NCI-H187 treated with DMSO at 0.1 percent for 48 hours (cell line): ENCODE measurements around the gene RAB5B.
"Not testable (repeated sequence)": the region's sequence is repeated elsewhere in the genome, so short reads cannot be mapped to it uniquely, and the experiment has no call there.

ENCODE experiments used
- DNase-seq: peaks from one replicate; lab custom pipeline; 2025; lab: John Stamatoyannopoulos, UW

RAB5B gene

DNA sequence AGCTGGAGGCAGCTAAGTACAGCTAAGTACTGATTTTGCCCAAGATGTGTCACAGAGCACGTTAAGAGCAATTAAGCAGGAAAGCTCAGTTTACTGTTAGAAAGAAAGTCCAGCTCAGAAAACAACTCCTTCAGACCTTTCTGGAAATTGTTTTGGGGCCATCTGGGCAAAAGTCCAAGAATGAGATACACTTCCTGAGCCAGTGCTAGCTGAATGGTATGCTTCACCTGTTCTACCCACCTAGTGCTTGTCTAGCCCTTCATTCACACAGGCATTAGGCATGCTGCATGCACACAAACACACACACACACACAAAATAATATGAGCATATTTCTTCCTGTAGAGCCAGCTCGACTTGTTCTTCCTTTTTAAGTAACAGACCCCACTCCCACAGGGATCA is 40.3 kb downstream of the RAB5B start:
- DNase-seq: no peak

DNA sequence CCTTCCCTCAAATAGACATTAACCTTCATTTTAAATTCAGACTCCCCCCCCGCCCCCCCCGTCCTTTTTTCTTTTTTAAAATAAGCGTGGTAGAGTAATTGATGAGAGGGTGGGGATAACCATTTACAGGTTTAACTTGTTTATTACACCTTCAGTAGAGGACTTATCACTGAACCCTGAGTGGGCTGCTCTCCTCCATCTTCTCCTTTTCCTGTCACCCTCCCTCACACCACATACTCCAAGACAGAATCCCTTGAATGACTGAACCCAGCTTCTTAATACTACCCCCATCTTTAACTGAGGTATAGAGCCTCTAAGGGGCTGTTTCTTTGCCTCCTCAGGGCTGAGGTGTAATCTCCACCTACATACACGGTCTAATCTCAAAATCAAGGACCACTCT is 43.3 kb downstream of the RAB5B start:
- no peak for DNase-seq

DNA sequence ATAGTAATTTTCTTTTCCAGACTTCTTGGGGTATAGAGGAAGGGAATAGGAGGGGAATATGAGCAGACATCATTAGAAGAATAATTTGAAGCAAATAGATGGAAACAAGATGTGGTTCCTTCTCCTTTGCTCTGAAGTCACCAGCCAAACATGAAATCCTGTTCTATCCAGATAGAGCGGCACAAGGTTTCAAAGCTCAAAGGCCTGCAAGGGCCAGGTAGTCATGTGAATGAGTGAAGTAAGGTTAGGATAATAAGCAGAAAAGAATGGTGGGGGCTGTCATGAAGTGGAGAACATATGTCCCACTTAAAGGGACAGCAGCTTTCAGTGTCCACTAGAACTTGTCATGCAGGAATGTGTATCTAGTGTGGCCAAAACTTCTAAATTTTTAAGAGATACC is 44.5 kb downstream of the RAB5B start:
- no peak for DNase-seq

DNA sequence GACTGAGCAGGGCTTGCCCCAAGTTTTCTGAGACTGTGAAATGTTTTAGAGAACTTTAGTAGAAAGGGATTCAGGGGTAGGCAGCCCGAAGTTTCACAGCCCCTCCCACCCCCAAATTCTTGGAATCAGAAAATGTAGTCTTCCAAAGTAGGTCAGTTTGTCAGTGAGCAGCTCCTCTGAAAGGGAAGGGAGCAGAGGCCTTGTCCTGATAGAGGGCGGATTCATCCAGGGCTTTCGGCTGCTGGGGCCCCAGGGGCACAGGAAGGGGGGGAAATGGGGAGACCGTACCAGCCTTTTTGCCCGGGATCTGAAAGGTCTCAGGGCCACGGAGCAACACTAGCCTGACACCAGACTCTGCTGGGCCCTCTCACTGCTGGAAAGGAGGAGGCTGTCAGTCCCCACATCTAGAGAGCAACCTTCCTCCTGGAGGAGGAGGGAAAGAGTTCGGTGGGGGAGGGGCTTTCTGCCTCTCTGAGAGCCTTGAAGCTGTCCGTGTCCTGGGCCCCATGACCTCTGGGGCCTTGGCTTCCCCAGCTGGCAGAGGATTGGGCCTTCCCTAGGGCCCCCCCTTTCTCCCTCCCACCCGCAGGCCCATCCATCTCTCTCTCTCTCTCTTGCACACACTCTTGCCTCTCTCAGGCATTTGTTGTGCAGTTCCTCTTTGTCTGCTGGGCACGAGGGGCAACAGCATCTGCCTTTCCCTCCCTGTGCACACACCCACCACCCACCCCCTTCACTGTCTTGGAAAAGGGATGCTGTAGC is 46.7 kb downstream of the RAB5B start, which contains the start of gene IKZF4:
Gene IKZF4 (plus strand): TSS at position 621 of the 762 bp plus-strand sequence. CDS start 451 bp downstream, outside the sequence.
- no peak for DNase-seq

- DNase-seq: no peak
These were observed 48.1 kb downstream of the RAB5B start for GRCh38 chr12:56021889-56022497.

DNA sequence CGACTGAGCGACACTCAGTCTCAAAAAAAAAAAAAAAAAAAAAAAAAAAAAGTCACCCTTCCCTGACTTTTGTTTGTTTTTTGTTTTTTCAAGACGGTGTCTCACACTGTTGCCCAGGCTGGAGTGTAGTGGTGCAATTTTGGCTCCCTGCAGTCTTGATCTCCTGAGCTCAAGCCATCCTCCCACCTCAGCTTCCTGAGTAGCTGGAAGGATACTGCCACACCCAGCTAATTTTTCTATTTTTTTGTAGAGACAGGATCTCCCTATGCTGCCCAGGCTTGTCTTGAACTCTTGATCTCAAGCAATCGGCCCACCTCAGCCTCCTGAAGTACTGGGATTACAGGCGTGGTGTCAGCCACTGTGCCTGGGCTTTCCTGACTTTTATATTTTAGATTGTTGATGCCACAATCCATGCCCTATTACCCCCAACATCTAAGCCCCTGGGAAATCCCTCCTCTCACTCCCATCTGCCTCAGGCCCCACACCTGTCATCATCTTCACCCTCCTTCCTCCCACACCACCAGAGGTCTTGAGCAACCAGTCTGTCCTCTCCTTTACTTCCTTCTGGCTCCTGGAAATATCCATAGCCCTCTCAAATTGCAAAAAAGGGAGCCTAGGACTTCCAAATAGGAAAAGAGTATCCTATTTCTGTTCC is 54.8 kb downstream of the RAB5B start:
- no peak for DNase-seq

- no peak for DNase-seq
These were observed 55.3 kb downstream of the RAB5B start for GRCh38 chr12:56029166-56029519.

DNA sequence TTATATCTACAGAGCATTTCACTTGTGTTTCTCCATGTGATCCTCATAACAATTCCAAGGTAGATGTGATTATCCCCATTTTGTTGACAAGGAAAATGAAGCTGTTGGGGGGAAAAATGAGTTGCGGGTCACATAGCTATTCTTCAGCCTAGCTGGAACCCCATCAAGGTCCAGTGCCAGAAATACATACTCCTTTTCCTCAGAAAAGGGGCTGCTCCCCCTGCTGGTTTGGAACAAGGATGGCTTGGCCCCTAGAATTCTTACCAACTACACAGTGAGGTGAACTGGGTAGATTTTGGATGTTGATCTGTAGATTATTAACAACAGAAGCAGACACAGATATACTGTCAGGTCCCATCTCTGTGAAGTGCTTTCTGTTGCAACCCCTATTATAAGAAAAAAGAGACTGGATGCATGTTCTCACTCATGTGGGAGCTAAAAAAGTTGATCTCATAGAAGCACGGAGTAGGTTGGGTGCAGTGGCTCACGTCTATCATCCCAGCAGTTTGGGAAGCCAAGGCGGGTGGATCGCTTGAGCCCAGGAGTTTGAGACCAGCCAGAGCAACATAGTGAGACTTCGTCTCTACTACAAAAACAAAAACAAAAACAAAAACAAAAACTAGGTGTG is 55.9 kb downstream of the RAB5B start:
- no peak for DNase-seq

DNA sequence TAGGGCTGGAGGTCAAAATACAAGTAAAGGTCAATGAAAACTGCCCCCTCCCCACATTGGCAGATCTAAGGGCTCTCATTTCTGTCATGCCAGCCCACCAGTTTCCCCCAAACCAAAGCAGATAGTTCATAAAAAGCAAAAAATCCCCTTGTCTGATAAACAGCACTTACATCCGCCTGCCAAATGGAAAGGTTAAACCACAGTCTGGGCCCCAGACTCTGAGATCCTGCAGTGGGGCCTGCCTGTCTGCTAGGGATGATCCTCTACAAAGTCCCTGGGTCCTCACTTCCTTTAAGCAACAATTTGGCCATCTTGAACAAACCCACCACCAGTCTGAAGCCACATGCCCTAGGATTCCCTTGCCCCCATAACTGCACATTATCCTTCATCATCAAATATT is 58.1 kb downstream of the RAB5B start:
- DNase-seq: no peak

DNA sequence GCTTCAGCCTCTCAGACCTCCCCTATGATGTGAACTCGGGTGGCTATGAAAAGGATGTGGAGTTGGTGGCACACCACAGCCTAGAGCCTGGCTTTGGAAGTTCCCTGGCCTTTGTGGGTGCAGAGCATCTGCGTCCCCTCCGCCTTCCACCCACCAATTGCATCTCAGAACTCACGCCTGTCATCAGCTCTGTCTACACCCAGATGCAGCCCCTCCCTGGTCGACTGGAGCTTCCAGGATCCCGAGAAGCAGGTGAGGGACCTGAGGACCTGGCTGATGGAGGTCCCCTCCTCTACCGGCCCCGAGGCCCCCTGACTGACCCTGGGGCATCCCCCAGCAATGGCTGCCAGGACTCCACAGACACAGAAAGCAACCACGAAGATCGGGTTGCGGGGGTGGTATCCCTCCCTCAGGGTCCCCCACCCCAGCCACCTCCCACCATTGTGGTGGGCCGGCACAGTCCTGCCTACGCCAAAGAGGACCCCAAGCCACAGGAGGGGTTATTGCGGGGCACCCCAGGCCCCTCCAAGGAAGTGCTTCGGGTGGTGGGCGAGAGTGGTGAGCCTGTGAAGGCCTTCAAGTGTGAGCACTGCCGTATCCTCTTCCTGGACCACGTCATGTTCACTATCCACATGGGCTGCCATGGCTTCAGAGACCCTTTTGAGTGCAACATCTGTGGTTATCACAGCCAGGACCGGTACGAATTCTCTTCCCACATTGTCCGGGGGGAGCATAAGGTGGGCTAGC is 60.9 kb downstream of the RAB5B start:
- no peak for DNase-seq

- DNase-seq: no peak
These were observed 63.3 kb downstream of the RAB5B start for GRCh38 chr12:56037161-56037560.

- no peak for DNase-seq
These were observed 64.3 kb downstream of the RAB5B start for GRCh38 chr12:56038022-56038655.

DNA sequence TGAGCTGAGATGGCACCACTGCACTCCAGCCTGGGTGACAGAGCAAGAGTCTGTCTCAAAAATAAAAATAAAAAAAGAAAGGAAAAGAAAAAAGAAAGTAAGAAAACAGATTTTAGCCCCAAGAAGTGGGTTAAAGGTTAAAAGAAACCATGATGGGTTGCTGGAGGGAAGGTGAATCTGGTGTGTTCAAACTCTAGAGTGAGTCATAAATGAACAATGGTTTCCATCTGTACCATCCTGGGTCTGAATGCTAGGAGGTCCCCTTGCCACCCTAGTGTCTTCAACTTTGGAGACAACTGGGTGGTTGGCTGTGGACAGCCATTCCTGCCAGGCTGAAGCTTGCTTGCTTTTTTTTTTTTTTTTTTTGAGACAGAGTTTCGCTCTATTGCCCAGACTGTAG is 66.3 kb downstream of the RAB5B start:
- DNase-seq: no peak

DNA sequence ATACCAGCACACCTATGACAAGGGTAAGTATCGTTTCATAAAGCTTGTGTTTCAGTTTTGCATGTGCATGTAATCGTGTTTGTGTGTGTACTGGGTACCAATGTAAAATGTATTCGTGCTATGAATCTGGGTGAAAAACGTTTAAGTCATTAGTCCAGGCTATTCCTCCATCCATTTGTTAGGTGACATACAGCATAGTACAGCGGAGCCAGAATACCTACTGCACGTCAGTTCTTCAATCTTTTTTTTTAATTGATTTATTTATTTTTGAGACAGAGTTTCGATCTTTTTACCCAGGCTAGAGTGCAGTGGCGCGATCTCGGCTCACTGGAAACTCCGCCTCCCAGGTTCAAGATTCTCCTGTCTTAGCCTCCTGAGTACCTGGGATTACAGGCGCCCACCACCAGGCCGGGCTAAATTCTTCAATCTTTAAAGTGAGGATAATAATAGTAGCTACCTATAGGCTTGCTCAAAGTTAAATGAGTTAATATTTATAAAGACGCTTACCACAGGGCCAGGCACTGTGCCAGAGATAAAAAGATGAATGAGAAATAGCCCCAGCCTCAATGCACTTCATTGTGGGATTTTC is 67.2 kb downstream of the RAB5B start:
- no peak for DNase-seq

DNA sequence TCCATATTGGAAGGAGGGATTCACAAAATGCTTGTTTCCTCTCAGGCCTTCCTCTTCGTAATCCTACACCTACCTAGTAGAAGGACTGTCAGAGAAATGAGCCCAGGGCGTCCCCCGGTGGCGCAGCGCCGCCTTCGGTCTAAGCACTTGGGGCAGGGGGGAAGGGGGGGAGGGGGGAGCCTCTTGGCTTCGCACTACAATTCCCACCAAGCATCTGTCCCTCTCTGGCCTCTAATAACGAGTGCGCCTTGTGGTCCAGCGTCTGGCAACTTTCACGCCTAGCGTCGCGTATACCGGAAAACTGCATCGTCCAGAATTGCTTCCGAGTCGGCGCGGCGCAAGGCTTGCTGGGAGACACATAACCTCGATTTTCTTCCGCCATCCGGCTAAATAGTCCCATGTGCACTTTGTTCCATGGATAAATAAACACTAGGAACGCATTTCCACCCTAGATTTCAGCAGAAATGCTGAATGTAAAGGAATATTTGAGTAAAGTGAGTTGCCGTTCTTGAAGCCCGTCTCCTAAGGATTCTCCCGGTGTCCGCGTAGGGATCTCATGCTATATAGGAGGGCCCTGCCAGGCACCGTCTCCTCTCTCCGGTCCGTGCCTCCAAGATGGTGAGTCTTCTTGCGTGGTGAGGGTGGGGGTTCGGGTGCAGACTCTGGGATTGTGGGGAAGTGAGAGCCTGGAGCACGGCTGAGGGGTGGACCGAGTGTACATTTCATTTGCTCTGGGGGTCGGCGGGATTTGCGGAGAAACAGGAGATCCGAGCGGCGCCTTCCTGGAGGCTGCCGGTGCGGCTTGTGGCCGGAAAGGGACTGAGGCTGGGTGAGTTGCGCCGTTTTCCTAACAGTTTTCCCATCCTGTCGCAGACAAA is 67.9 kb downstream of the RAB5B start, which contains the start of gene RPS26:
Gene RPS26 (plus strand): TSS at position 367 of the 878 bp plus-strand sequence. CDS start 249 bp downstream, at position 616.
- peak; percentile 96 for DNase-seq

DNA sequence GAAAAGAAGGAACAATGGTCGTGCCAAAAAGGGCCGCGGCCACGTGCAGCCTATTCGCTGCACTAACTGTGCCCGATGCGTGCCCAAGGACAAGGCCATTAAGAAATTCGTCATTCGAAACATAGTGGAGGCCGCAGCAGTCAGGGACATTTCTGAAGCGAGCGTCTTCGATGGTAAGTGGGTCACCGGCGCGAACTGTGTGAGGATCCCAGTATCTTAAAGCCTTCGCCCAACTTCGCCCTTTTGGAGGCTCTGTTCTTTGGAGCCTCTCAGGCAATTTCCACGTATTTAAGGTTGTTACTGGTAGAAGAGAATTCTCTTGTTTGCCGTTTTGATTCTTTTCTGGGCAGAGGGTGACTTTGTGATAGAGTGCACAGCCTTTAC is 68.5 kb downstream of the RAB5B start:
- DNase-seq: not testable (repeated sequence)

GRCh38 chr12:56042843-56043242 is 69.0 kb downstream of the RAB5B start:
- DNase-seq: no peak
